ENCODE measurements around the gene FOXE3.

The FOXE3 gene

DNA sequence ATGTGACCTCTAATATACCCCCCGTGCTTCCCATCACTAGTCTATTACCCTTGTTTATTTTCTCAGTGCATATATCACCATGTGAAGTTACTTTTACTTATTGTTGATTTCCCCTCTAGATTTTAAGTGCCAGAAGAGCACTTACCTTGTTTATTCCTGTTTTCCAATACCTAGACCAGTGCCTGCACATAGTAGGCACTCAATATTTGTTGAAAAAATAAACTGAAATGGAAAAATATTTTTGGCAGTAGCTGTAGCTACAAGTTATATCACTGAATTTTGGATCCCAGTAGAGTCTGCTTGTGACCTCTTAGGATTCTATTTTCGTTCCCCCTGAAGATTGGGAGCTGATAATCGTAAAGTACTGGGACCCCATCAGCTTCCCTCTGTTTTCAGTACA lies 32.0 kb upstream of the FOXE3 start:
- TF ChIP-seq, protein P1, sequence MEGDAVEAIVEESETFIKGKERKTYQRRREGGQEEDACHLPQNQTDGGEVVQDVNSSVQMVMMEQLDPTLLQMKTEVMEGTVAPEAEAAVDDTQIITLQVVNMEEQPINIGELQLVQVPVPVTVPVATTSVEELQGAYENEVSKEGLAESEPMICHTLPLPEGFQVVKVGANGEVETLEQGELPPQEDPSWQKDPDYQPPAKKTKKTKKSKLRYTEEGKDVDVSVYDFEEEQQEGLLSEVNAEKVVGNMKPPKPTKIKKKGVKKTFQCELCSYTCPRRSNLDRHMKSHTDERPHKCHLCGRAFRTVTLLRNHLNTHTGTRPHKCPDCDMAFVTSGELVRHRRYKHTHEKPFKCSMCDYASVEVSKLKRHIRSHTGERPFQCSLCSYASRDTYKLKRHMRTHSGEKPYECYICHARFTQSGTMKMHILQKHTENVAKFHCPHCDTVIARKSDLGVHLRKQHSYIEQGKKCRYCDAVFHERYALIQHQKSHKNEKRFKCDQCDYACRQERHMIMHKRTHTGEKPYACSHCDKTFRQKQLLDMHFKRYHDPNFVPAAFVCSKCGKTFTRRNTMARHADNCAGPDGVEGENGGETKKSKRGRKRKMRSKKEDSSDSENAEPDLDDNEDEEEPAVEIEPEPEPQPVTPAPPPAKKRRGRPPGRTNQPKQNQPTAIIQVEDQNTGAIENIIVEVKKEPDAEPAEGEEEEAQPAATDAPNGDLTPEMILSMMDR (IDR thresholded peaks at IDR 0.05; ENCODE audit: extremely low read depth, missing control alignments): no peak
- DNase-seq (ENCODE audit: low spot score): no peak

DNA sequence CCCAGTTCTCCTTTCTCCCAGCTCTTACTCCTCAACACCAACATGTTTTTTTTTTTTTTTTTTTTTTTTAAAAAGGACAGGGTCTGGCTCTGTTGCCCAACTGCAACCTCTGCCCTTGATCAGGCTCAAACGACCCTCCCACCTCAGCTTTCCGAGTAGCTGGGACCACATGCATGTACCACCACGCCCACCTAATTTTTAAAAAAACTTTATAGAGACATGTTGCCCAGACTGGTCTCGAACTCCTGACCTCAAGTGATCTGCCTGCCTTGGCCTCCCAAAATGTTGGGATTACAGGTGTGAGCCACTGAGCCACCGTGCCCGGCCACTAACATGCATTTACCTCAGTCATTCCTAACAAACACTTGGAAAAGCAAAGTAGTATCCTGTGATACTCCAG lies 31.1 kb upstream of the FOXE3 start:
- TF ChIP-seq, protein P1 (IDR thresholded peaks at IDR 0.05; ENCODE audit: extremely low read depth, missing control alignments): no peak
- DNase-seq (ENCODE audit: low spot score): no peak

DNA sequence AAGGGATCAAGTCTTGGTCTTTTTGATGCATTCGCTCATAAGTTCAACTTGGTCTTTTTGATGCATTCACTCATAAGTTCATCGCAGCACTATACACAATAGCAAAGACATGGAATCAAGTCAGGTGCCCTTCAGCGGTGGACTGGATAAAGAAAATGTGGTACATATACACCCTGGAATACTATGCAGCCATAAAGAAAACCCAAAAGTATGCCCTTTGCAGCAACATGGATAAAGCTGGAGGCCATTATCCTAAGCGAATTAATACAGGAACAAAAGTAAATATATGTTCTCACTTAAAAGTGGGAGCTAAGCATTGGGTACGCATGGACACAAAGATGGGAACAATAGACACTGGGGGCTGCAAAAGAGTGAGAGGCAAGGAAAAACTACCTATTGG lies 29.8 kb upstream of the FOXE3 start:
- no peak for DNase-seq (ENCODE audit: low spot score)
- TF ChIP-seq, protein P1 (IDR thresholded peaks at IDR 0.05; ENCODE audit: extremely low read depth, missing control alignments): no peak

DNA sequence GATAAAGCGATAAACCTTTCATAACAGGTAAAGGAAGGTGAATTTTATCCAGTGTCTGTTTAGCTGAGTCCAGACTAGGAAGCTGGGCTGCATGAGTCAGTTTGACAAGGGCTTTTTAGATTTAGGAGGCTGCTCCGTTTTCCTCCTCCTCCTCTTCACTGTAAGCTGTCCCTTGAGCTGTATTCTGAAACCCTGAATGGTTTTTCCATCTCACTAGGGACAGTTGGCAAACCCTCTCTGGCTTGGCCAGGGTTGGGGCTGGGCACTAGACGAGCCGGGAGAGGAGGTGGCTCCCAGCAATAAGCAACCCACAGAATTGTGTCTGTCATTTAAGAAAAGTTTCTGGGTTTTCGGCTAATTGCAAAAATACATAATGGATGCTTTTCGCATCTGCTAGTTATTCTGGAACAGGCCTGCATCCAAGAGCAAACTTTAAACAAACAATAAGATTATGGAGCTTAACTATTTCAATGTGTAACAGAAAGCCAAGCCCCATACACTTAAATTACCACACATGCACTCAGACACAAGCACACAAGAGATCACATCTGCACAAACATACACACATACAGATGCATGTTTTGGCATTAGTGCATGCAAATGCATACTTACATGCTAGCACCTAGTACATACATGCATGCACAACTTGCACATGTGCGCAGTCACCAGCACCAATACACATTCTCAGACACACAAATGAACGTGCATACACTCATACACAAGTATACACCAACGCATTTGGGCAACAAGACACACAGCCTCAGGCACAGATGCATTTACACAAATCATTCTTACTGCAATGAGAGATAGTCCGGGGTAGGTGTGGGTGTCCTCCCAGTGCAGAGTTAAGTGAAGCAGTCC lies 27.8 kb upstream of the FOXE3 start:
- TF ChIP-seq, protein P1 (IDR thresholded peaks at IDR 0.05; ENCODE audit: extremely low read depth, missing control alignments): no peak
- DNase-seq (ENCODE audit: low spot score): no peak

DNA sequence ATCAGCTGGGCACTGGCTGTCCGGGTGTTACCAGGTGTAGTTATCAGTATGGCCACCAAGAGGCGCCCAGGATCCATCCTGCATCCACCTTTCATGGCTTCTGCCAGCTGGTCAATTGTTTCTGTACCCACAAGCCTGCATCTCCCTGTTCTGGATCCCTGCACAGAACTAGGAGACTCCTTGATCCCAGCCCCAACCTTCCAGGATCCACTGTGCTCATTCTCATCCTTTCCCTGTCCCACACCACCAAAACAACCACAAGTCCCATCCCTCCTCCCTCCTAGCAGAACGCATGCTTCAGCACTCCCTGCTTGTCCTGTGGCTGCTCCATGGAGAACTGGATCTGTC lies 27.2 kb upstream of the FOXE3 start:
- TF ChIP-seq, protein P1 (IDR thresholded peaks at IDR 0.05; ENCODE audit: extremely low read depth, missing control alignments): peak; percentile 65
- DNase-seq (ENCODE audit: low spot score): peak; percentile 69

DNA sequence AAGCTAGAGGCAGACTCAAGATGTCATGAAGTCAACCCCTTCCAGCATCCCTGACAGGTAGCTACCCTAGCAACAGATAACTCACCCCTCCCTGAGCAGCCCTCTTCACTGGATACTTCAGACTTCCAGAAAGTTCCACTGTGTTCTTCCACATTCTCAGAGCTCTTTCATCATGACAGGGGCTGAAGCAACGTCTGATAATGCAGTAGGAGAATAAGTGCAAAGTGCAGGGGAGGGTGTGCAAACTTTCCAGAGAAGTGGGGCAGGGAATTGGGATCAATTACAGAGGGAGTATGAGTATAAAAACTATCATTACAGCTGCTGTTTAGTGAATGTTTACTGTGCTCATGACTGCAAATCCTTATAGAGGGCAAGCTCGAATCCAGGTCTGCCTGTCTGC lies 26.4 kb upstream of the FOXE3 start:
- TF ChIP-seq, protein P1 (IDR thresholded peaks at IDR 0.05; ENCODE audit: extremely low read depth, missing control alignments): no peak
- DNase-seq (ENCODE audit: low spot score): no peak

DNA sequence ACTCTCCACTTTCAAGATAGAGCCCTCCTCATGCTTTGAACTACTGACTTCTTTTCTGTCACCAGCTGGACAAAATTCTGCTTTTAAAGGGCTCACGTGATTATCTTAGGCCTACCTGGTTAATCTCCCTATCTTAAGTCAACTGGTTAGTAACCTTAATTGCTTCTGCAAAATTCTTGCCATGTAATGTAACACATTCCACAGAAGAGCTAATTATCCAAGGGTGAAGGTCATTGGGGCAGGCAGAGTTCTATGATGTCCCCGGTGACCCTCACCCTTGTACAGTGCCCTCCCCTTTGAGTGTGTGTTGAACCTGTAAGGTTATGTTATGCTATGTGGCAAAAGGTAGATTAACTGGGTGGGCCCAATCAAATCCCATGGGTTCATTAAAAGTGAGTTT lies 25.2 kb upstream of the FOXE3 start:
- TF ChIP-seq, protein P1 (IDR thresholded peaks at IDR 0.05; ENCODE audit: extremely low read depth, missing control alignments): no peak
- no peak for DNase-seq (ENCODE audit: low spot score)
